GM23338 (cell line): Measurements from ENCODE around the gene CLEC4E.

ENCODE experiments used
- CREB1 ChIP-seq: fragments of 250-450 bp; sonication (Bioruptor Pico); IDR thresholded peaks from 2 replicates; pipeline ENCODE4 v1.5.0; 2020; ENCODE audit warnings: low read depth, mild to moderate bottlenecking, moderate library complexity
- EZH2 ChIP-seq: fragments of 200-600 bp; sonication (generic); IDR thresholded peaks from one replicate; pipeline ENCODE4 v1.8.0; 2017; ENCODE audit warnings: antibody characterized with exemption, mild to moderate bottlenecking, low read depth; ENCODE audit not compliant: unreplicated experiment
- EZH2phosphoT487 ChIP-seq: fragments of 200-600 bp; sonication (generic); IDR thresholded peaks from one replicate; pipeline ENCODE4 v1.8.1; 2018; ENCODE audit warnings: antibody characterized with exemption; ENCODE audit not compliant: unreplicated experiment
- JUNB ChIP-seq: IDR thresholded peaks from one replicate; pipeline ENCODE4 v1.6.1; 2016; ENCODE audit warnings: antibody characterized with exemption; ENCODE audit not compliant: unreplicated experiment
- POLR2AphosphoS5 ChIP-seq: IDR thresholded peaks from 2 replicates; pipeline ENCODE4 v1.6.1; 2016; ENCODE audit warnings: antibody characterized with exemption, low read depth
- STAT1 ChIP-seq: IDR thresholded peaks from one replicate; pipeline ENCODE4 v1.6.1; 2016; ENCODE audit warnings: antibody characterized with exemption; ENCODE audit not compliant: unreplicated experiment
- TF ChIP-seq, protein P1 (sequence below), 2 experiments: fragments of 200-600 bp in 1 of 2; sonication (generic) in 1 of 2; conservative IDR thresholded peaks; 2 replicates each; pipeline versions ENCODE4 v1.5.1 to v1.6.1; 2016 to 2017; ENCODE audit warnings: antibody characterized with exemption in 2 of 2, low read depth in 2 of 2, mild to moderate bottlenecking in 2 of 2, moderate library complexity in 1 of 2
- TF ChIP-seq, protein P2 (sequence below): IDR thresholded peaks from one replicate; pipeline ENCODE4 v1.6.1; 2018; ENCODE audit warnings: antibody characterized with exemption; ENCODE audit not compliant: unreplicated experiment

DNA sequence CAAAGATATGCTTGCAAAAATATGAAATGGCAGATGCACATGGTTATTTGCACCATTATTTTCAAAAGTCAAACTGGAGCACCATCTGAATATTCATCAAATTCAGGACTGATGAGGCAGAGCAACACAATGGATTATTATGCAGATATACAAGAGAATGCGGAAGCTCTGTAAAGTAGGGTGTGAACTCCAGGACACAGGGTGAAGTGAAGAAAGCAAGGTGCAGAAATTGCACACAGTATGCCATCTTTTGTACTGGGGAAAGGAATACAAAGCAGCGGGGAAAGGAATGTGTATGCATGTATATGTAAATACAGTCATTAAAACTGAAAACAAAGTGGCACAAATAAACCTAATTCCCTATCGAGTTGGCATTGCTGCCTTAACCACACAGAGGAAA, 22.7 kb upstream of the CLEC4E start:
- TF ChIP-seq, protein P1, sequence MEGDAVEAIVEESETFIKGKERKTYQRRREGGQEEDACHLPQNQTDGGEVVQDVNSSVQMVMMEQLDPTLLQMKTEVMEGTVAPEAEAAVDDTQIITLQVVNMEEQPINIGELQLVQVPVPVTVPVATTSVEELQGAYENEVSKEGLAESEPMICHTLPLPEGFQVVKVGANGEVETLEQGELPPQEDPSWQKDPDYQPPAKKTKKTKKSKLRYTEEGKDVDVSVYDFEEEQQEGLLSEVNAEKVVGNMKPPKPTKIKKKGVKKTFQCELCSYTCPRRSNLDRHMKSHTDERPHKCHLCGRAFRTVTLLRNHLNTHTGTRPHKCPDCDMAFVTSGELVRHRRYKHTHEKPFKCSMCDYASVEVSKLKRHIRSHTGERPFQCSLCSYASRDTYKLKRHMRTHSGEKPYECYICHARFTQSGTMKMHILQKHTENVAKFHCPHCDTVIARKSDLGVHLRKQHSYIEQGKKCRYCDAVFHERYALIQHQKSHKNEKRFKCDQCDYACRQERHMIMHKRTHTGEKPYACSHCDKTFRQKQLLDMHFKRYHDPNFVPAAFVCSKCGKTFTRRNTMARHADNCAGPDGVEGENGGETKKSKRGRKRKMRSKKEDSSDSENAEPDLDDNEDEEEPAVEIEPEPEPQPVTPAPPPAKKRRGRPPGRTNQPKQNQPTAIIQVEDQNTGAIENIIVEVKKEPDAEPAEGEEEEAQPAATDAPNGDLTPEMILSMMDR (conservative IDR thresholded peaks at IDR 0.05; ENCODE audit: low read depth in 2 of 2), result no peak
- TF ChIP-seq, protein P2, sequence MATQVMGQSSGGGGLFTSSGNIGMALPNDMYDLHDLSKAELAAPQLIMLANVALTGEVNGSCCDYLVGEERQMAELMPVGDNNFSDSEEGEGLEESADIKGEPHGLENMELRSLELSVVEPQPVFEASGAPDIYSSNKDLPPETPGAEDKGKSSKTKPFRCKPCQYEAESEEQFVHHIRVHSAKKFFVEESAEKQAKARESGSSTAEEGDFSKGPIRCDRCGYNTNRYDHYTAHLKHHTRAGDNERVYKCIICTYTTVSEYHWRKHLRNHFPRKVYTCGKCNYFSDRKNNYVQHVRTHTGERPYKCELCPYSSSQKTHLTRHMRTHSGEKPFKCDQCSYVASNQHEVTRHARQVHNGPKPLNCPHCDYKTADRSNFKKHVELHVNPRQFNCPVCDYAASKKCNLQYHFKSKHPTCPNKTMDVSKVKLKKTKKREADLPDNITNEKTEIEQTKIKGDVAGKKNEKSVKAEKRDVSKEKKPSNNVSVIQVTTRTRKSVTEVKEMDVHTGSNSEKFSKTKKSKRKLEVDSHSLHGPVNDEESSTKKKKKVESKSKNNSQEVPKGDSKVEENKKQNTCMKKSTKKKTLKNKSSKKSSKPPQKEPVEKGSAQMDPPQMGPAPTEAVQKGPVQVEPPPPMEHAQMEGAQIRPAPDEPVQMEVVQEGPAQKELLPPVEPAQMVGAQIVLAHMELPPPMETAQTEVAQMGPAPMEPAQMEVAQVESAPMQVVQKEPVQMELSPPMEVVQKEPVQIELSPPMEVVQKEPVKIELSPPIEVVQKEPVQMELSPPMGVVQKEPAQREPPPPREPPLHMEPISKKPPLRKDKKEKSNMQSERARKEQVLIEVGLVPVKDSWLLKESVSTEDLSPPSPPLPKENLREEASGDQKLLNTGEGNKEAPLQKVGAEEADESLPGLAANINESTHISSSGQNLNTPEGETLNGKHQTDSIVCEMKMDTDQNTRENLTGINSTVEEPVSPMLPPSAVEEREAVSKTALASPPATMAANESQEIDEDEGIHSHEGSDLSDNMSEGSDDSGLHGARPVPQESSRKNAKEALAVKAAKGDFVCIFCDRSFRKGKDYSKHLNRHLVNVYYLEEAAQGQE, result no peak
- TF ChIP-seq EZH2phosphoT487 (no peak), CREB1 (no peak), POLR2AphosphoS5 (no peak), EZH2 (no peak), STAT1 (no peak), JUNB (no peak)
